ENCODE measurements around the gene TICAM2. TPM values are rescaled to one million over a fixed set of nuclear protein-coding genes. Genes with fewer than 3 reads are reported as not detected.

The TICAM2 gene
- total RNA-seq, 1 experiment from 2014 or later, result 3.9 TPM

GRCh38 chr5:115627295-115627865 lies 25.1 kb upstream of the TICAM2 start:
- ATAC-seq (no peak), DNase-seq (no peak)
- TF ChIP-seq EZH2phosphoT487 (IDR thresholded peaks at IDR 0.05; ENCODE audit: borderline replicate concordance, low read length) (no peak), CTCF (conservative IDR thresholded peaks at IDR 0.05; ENCODE audit: low read depth, low read length) (no peak), EZH2 (IDR thresholded peaks at IDR 0.05; ENCODE audit: low read length, unreplicated experiment) (no peak)
- Histone ChIP-seq H3K4me3 (ENCODE audit: low read length) (no peak overlapping the region), H3K9ac (ENCODE audit: low read length) (no peak overlapping the region), H2AFZ (ENCODE audit: low read length) (no peak overlapping the region), H3K27me3 (ENCODE audit: low read length) (no peaks in the 10 kb centered on the region), H3F3A (ENCODE audit: low read length, unreplicated experiment) (no peaks in the 10 kb centered on the region), H3K27ac (ENCODE audit: low read length) (no peak overlapping the region), H3K79me2 (ENCODE audit: low read length) (peaks cover 35% of the 10 kb centered on the region), H3K9me2 (replicated peaks; ENCODE audit: low read length) (no peaks in the 10 kb centered on the region), H3K9me3 (ENCODE audit: low read length) (no peaks in the 10 kb centered on the region), H4K20me1 (ENCODE audit: low read length) (peaks cover 25% of the 10 kb centered on the region), H3K36me3 (ENCODE audit: low read depth, low read length) (no peaks in the 10 kb centered on the region; the same call in 1 of the 2 replicates), H3K4me2 (ENCODE audit: low read length) (no peak overlapping the region), H3K4me1 (ENCODE audit: insufficient read depth, low read length) (peaks cover 15% of the 10 kb centered on the region)
- intact Hi-C loops (cut with micrococcal nuclease), result no loop called here
- ChIA-PET POLR2A (ENCODE audit: unreplicated experiment) (no interaction called here), CTCF (no interaction called here)
- BruUV-seq (replicated peaks), result no TSS peak

- no peak for TF ChIP-seq EZH2phosphoT487 (IDR thresholded peaks at IDR 0.05; ENCODE audit: borderline replicate concordance, low read length)
- Histone ChIP-seq H3K36me3 (ENCODE audit: low read depth, low read length) (no peaks in the 10 kb centered on the region; the same call in 1 of the 2 replicates), H3F3A (ENCODE audit: low read length, unreplicated experiment) (no peaks in the 10 kb centered on the region), H3K27ac (ENCODE audit: low read length) (peak overlapping the region; percentile 20; the same call in 1 of the 2 replicates), H3K4me2 (ENCODE audit: low read length) (peak overlapping the region; percentile 95), H3K9me3 (ENCODE audit: low read length) (no peaks in the 10 kb centered on the region), H4K20me1 (ENCODE audit: low read length) (peaks cover 35% of the 10 kb centered on the region), H3K4me1 (ENCODE audit: insufficient read depth, low read length) (peaks cover 15% of the 10 kb centered on the region), H3K79me2 (ENCODE audit: low read length) (peaks cover 44% of the 10 kb centered on the region), H2AFZ (ENCODE audit: low read length) (peak overlapping the region; percentile 87), H3K4me3 (ENCODE audit: low read length) (peak overlapping the region; percentile 91), H3K27me3 (ENCODE audit: low read length) (no peaks in the 10 kb centered on the region), H3K9ac (ENCODE audit: low read length) (peak overlapping the region; percentile 69), H3K9me2 (replicated peaks; ENCODE audit: low read length) (no peaks in the 10 kb centered on the region)
- CTCF ChIA-PET, result no interaction called here
- POLR2A ChIA-PET (ENCODE audit: unreplicated experiment), result no interaction called here
- intact Hi-C loops (cut with micrococcal nuclease), result no loop called here
- TSS peak; percentile 100 for BruUV-seq (replicated peaks)
- ATAC-seq, result peak; percentile 28
- no peak for DNase-seq
Measured at GRCh38 chr5:115626445-115626823, 24.2 kb upstream of the TICAM2 start.

- Histone ChIP-seq H2AFZ (ENCODE audit: low read length) (peak within 1 kb of the TSS; percentile 92), H4K20me1 (ENCODE audit: low read length) (peaks cover 38% of the 10 kb centered on the region), H3K36me3 (ENCODE audit: low read depth, low read length) (peaks cover under 1% of the 10 kb centered on the region; the same call in 1 of the 2 replicates), H3K4me1 (ENCODE audit: insufficient read depth, low read length) (peaks cover 15% of the 10 kb centered on the region), H3K27me3 (ENCODE audit: low read length) (no peaks in the 10 kb centered on the region), H3K9me2 (replicated peaks; ENCODE audit: low read length) (no peaks in the 10 kb centered on the region), H3K9me3 (ENCODE audit: low read length) (no peaks in the 10 kb centered on the region), H3K9ac (ENCODE audit: low read length) (peak within 1 kb of the TSS; percentile 94), H3K4me3 (ENCODE audit: low read length) (peak within 1 kb of the TSS; percentile 91), H3K79me2 (ENCODE audit: low read length) (peaks cover 50% of the 10 kb centered on the region), H3K27ac (ENCODE audit: low read length) (peak within 1 kb of the TSS; percentile 63), H3K4me2 (ENCODE audit: low read length) (peak within 1 kb of the TSS; percentile 97), H3F3A (ENCODE audit: low read length, unreplicated experiment) (no peaks in the 10 kb centered on the region)
- ATAC-seq (peak; percentile 92), DNase-seq (peak; percentile 98)
- TF ChIP-seq CTCF (conservative IDR thresholded peaks at IDR 0.05; ENCODE audit: low read depth, low read length) (no peak), EZH2phosphoT487 (IDR thresholded peaks at IDR 0.05; ENCODE audit: borderline replicate concordance, low read length) (no peak), EZH2 (IDR thresholded peaks at IDR 0.05; ENCODE audit: low read length, unreplicated experiment) (no peak)
- no TSS peak for BruUV-seq (replicated peaks)
- POLR2A ChIA-PET (ENCODE audit: unreplicated experiment), result no interaction called here
- CTCF ChIA-PET, result interaction anchor here (0.6 kb wide), 1 partner anchor 82 kb away, joined by 3 read pairs; no protein-coding TSS in a partner anchor
- intact Hi-C loops (cut with micrococcal nuclease), result loop anchor here (2.0 kb wide), 1 partner anchor 15 kb away; no protein-coding TSS in a partner anchor
Measured at GRCh38 chr5:115625579-115626444, 23.5 kb upstream of the TICAM2 start, which contains the start of gene TMED7. Gene TMED7 (minus strand): TSS chr5:115626036. CDS start chr5:115625792, 244 bp downstream.

Data from PC-3 (cell line).